Measurements from ENCODE around the gene GABRB1.

GRCh38 chr4:46993075-46994006 is 38.0 kb upstream of the GABRB1 start, which contains the start of gene GABRA4:
- TF ChIP-seq CTCF (IDR thresholded peaks at IDR 0.05; ENCODE audit: poor library complexity) (no peak), EZH2 (IDR thresholded peaks at IDR 0.05; ENCODE audit: borderline replicate concordance) (peak; percentile 77), EZH2phosphoT487 (IDR thresholded peaks at IDR 0.05; ENCODE audit: low read depth, severe bottlenecking, unreplicated experiment) (no peak)
